ENCODE measurements around the gene NXPE3. TPM values are rescaled to one million over a fixed set of nuclear protein-coding genes. Genes with fewer than 3 reads are reported as not detected.

The NXPE3 gene
- total and polyA plus RNA-seq, 10 of the 15 experiments (the other 5 are each of a cell fraction or from before 2014, with no cell fraction given): 2.0 to 8.7 (median 5.2) TPM

DNA sequence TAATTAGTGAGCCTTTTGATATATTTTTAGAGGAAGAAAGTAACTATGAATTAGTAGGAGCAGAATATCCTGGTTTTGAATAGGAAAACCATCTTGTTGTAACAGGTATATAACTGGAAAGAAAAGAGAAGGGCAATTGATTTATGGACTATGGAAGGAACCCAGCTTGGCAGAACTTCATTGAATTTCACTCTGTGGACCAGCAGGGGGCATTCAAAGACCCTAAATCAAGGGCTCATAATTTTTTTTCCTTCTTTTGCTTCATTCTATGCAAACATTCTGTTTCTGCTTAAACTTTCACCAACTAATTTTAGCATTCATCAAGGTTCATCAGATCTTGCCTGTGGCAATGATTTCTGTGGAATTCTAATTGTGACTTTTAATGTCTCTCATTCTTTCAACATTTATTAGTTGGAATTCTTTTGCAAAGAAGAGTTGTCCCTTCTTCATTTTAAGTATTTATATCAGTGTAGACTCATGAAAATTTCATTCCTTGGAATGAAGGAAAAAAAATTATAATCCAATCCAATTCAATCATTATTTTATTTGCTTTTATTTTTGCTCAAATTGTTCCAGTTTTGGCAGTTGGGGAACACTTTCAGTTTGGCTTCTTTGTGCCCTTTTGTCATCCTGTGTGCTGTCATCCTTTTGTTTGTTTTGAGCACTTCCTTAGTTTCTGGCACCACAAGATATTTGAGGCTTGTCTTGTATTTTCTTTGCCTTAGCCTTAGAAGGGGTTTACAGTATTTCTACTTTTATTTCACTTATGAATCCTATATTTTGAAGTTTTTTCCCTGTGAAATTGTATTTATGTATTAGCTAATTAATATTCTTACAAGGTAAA, 30.4 kb downstream of the NXPE3 start (continued):
- TF ChIP-seq, protein P1, sequence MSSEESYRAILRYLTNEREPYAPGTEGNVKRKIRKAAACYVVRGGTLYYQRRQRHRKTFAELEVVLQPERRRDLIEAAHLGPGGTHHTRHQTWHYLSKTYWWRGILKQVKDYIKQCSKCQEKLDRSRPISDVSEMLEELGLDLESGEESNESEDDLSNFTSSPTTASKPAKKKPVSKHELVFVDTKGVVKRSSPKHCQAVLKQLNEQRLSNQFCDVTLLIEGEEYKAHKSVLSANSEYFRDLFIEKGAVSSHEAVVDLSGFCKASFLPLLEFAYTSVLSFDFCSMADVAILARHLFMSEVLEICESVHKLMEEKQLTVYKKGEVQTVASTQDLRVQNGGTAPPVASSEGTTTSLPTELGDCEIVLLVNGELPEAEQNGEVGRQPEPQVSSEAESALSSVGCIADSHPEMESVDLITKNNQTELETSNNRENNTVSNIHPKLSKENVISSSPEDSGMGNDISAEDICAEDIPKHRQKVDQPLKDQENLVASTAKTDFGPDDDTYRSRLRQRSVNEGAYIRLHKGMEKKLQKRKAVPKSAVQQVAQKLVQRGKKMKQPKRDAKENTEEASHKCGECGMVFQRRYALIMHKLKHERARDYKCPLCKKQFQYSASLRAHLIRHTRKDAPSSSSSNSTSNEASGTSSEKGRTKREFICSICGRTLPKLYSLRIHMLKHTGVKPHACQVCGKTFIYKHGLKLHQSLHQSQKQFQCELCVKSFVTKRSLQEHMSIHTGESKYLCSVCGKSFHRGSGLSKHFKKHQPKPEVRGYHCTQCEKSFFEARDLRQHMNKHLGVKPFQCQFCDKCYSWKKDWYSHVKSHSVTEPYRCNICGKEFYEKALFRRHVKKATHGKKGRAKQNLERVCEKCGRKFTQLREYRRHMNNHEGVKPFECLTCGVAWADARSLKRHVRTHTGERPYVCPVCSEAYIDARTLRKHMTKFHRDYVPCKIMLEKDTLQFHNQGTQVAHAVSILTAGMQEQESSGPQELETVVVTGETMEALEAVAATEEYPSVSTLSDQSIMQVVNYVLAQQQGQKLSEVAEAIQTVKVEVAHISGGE (CRISPR knock-in tag; IDR thresholded peaks at IDR 0.05): no peak
- no peak for TF ChIP-seq BRCA1 (IDR thresholded peaks at IDR 0.05; ENCODE audit: low read depth, low read length)
- TF ChIP-seq RBBP5 (conservative IDR thresholded peaks at IDR 0.05): no peak
- no peak for TF ChIP-seq SUPT20H (IDR thresholded peaks at IDR 0.05; ENCODE audit: borderline replicate concordance, control insufficient read depth, low read depth, low read length)
- TF ChIP-seq, protein P2, sequence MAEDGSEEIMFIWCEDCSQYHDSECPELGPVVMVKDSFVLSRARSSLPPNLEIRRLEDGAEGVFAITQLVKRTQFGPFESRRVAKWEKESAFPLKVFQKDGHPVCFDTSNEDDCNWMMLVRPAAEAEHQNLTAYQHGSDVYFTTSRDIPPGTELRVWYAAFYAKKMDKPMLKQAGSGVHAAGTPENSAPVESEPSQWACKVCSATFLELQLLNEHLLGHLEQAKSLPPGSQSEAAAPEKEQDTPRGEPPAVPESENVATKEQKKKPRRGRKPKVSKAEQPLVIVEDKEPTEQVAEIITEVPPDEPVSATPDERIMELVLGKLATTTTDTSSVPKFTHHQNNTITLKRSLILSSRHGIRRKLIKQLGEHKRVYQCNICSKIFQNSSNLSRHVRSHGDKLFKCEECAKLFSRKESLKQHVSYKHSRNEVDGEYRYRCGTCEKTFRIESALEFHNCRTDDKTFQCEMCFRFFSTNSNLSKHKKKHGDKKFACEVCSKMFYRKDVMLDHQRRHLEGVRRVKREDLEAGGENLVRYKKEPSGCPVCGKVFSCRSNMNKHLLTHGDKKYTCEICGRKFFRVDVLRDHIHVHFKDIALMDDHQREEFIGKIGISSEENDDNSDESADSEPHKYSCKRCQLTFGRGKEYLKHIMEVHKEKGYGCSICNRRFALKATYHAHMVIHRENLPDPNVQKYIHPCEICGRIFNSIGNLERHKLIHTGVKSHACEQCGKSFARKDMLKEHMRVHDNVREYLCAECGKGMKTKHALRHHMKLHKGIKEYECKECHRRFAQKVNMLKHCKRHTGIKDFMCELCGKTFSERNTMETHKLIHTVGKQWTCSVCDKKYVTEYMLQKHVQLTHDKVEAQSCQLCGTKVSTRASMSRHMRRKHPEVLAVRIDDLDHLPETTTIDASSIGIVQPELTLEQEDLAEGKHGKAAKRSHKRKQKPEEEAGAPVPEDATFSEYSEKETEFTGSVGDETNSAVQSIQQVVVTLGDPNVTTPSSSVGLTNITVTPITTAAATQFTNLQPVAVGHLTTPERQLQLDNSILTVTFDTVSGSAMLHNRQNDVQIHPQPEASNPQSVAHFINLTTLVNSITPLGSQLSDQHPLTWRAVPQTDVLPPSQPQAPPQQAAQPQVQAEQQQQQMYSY (CRISPR knock-in tag; IDR thresholded peaks at IDR 0.05): no peak
- TF ChIP-seq, protein P3, sequence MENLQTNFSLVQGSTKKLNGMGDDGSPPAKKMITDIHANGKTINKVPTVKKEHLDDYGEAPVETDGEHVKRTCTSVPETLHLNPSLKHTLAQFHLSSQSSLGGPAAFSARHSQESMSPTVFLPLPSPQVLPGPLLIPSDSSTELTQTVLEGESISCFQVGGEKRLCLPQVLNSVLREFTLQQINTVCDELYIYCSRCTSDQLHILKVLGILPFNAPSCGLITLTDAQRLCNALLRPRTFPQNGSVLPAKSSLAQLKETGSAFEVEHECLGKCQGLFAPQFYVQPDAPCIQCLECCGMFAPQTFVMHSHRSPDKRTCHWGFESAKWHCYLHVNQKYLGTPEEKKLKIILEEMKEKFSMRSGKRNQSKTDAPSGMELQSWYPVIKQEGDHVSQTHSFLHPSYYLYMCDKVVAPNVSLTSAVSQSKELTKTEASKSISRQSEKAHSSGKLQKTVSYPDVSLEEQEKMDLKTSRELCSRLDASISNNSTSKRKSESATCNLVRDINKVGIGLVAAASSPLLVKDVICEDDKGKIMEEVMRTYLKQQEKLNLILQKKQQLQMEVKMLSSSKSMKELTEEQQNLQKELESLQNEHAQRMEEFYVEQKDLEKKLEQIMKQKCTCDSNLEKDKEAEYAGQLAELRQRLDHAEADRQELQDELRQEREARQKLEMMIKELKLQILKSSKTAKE (IDR thresholded peaks at IDR 0.05; ENCODE audit: low read depth, poor library complexity, severe bottlenecking): peak; percentile 53
- no peak for TF ChIP-seq HCFC1 (IDR thresholded peaks at IDR 0.05; ENCODE audit: low read length)
- no peak for TF ChIP-seq ATF7 (IDR thresholded peaks at IDR 0.05; ENCODE audit: low read depth)
- no peak for TF ChIP-seq ETV6 (conservative IDR thresholded peaks at IDR 0.05 in 1 of 2, IDR thresholded peaks at IDR 0.05 in 1 of 2; ENCODE audit: borderline replicate concordance in 1 of 2, low read depth in 1 of 2)
- TF ChIP-seq EP300 (IDR thresholded peaks at IDR 0.05; ENCODE audit: borderline replicate concordance in 1 of 2, control insufficient read depth in 1 of 2, low read depth in 2 of 2, low read length in 2 of 2): no peak
- no peak for TF ChIP-seq POLR2A (IDR thresholded peaks at IDR 0.05; ENCODE audit: low read depth, low read length)
- TF ChIP-seq TCF7 (IDR thresholded peaks at IDR 0.05; ENCODE audit: borderline replicate concordance): no peak
- no peak for TF ChIP-seq SMAD5 (IDR thresholded peaks at IDR 0.05; ENCODE audit: low read depth)
- TF ChIP-seq NFIC (IDR thresholded peaks at IDR 0.05; ENCODE audit: low read depth, low read length): no peak
- TF ChIP-seq KLF5 (IDR thresholded peaks at IDR 0.05; ENCODE audit: partially characterized antibody): no peak
- TF ChIP-seq SPI1 (IDR thresholded peaks at IDR 0.05; ENCODE audit: borderline replicate concordance, insufficient read depth, low read depth, low read length): peak; percentile 18; the same call in 1 of the 2 replicates
- TF ChIP-seq NFXL1 (IDR thresholded peaks at IDR 0.05; ENCODE audit: borderline replicate concordance): no peak
